Measurements from ENCODE around the gene SPTLC3.

DNA sequence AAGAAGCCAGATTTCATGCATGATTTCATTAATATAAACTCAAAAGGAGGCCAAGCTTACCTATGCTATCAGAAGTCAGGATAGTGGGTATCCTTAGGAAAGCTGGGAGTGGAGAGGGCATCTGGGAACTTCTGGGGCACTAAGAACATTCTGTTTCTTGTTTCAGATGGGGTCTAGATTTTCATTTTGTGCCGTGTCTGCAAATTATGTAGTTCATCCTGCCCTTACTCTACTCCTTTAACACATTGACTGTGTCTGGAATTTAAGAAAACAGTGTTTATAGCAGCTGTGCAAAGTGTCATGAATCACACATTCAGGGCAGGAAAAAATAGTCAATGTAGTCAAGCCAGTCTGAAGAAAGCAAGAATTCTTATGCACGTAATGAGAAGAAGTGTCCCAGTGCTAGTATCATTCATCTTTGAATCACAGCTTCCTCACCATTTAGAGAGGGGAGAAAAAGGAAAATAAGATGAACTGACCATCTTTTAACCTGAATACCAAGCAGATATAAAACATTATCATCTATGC lies 11.6 kb upstream of the SPTLC3 start:
- TF ChIP-seq, protein P1, sequence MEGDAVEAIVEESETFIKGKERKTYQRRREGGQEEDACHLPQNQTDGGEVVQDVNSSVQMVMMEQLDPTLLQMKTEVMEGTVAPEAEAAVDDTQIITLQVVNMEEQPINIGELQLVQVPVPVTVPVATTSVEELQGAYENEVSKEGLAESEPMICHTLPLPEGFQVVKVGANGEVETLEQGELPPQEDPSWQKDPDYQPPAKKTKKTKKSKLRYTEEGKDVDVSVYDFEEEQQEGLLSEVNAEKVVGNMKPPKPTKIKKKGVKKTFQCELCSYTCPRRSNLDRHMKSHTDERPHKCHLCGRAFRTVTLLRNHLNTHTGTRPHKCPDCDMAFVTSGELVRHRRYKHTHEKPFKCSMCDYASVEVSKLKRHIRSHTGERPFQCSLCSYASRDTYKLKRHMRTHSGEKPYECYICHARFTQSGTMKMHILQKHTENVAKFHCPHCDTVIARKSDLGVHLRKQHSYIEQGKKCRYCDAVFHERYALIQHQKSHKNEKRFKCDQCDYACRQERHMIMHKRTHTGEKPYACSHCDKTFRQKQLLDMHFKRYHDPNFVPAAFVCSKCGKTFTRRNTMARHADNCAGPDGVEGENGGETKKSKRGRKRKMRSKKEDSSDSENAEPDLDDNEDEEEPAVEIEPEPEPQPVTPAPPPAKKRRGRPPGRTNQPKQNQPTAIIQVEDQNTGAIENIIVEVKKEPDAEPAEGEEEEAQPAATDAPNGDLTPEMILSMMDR (IDR thresholded peaks at IDR 0.05) = no peak
- TF ChIP-seq POLR2A (IDR thresholded peaks at IDR 0.05) = no peak
